RWPE2 (cell line): ENCODE results near the gene SLC12A4.
A peak's percentile ranks its signal among the peaks of the same experiment; 100 is the strongest.

Experiments
- ATAC-seq: fragments of 200-7000 bp; cut with Tn5 transposase; 3 replicates; pipeline ENCODE4 v1.9.1; 2021; ENCODE audit warnings: low read depth
- DNase-seq: peaks from one replicate; pipeline ENCODE4 v3.0.0-alpha.2; 2020; ENCODE audit warnings: low spot score
- H3K27ac ChIP-seq: fragments of 450-650 bp; 2 replicates; pipeline ENCODE4 v1.5.1; 2017; ENCODE audit warnings: mild to moderate bottlenecking; ENCODE audit not compliant: poor library complexity, severe bottlenecking
- H3K27me3 ChIP-seq: fragments of 250-450 bp; sonication (Bioruptor Pico); 2 replicates; pipeline ENCODE4 v1.5.1; 2021; ENCODE audit warnings: mild to moderate bottlenecking, moderate library complexity; ENCODE audit not compliant: insufficient read depth, poor library complexity, severe bottlenecking
- H3K36me3 ChIP-seq: fragments of 250-450 bp; sonication (Bioruptor Pico); 2 replicates; pipeline ENCODE4 v1.5.1; 2020; ENCODE audit warnings: low read depth, mild to moderate bottlenecking, moderate library complexity
- H3K4me1 ChIP-seq: fragments of 250-450 bp; sonication (Bioruptor Pico); 2 replicates; pipeline ENCODE4 v1.5.1; 2021; ENCODE audit warnings: mild to moderate bottlenecking, moderate library complexity; ENCODE audit not compliant: insufficient read depth, poor library complexity, severe bottlenecking
- H3K4me3 ChIP-seq: fragments of 250-450 bp; sonication (Bioruptor Pico); 2 replicates; pipeline ENCODE4 v1.5.1; 2021; ENCODE audit warnings: mild to moderate bottlenecking, moderate library complexity; ENCODE audit not compliant: severe bottlenecking
- H3K9me3 ChIP-seq: fragments of 250-450 bp; sonication (Bioruptor Pico); 2 replicates; pipeline ENCODE4 v1.5.1; 2021; ENCODE audit warnings: mild to moderate bottlenecking, moderate library complexity; ENCODE audit not compliant: severe bottlenecking
- TF ChIP-seq, protein P1 (sequence below): fragments of 450-650 bp; IDR thresholded peaks from one replicate; pipeline ENCODE4 v1.5.1; 2017; ENCODE audit warnings: mild to moderate bottlenecking, moderate library complexity; ENCODE audit not compliant: poor library complexity, severe bottlenecking

Gene SLC12A4

GRCh38 chr16:67928561-67929364 lies 39.7 kb downstream of the SLC12A4 start:
- TF ChIP-seq, protein P1, sequence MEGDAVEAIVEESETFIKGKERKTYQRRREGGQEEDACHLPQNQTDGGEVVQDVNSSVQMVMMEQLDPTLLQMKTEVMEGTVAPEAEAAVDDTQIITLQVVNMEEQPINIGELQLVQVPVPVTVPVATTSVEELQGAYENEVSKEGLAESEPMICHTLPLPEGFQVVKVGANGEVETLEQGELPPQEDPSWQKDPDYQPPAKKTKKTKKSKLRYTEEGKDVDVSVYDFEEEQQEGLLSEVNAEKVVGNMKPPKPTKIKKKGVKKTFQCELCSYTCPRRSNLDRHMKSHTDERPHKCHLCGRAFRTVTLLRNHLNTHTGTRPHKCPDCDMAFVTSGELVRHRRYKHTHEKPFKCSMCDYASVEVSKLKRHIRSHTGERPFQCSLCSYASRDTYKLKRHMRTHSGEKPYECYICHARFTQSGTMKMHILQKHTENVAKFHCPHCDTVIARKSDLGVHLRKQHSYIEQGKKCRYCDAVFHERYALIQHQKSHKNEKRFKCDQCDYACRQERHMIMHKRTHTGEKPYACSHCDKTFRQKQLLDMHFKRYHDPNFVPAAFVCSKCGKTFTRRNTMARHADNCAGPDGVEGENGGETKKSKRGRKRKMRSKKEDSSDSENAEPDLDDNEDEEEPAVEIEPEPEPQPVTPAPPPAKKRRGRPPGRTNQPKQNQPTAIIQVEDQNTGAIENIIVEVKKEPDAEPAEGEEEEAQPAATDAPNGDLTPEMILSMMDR = peak; percentile 93
- DNase-seq (peak; percentile 73), ATAC-seq (peak; percentile 67)
- H3K9me3 ChIP-seq = no peaks in the 10 kb centered on the region
- H3K27me3 ChIP-seq = no peaks in the 10 kb centered on the region
- H3K27ac ChIP-seq = no peak overlapping the region
- peaks cover 4% of the 10 kb centered on the region for H3K4me1 ChIP-seq
- peaks cover 24% of the 10 kb centered on the region for H3K36me3 ChIP-seq
- H3K4me3 ChIP-seq = no peak overlapping the region

DNA sequence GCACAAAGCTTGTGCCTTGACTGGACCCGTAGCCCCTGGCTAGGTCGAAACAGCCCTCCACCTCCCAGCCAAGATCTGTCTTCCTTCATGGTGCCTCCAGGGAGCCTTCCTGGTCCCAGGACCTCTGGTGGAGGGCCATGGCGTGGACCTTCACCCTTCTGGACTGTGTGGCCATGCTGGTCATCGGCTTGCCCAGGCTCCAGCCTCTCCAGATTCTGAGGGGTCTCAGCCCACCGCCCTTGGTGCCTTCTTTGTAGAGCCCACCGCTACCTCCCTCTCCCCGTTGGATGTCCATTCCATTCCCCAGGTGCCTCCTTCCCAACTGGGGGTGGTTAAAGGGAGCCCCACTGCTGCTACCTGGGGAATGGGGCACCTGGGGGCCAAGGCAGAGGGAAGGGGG lies 40.3 kb downstream of the SLC12A4 start:
- Histone ChIP-seq H3K4me3 (no peak overlapping the region), H3K27ac (no peak overlapping the region)

GRCh38 chr16:67927131-67927941 lies 41.1 kb downstream of the SLC12A4 start:
- no peak for ATAC-seq
- no peak overlapping the region for H3K4me3 ChIP-seq
- TF ChIP-seq, protein P1 = no peak
- no peak for DNase-seq
- no peaks in the 10 kb centered on the region for H3K9me3 ChIP-seq
- no peak overlapping the region for H3K27ac ChIP-seq
- peaks cover 4% of the 10 kb centered on the region for H3K4me1 ChIP-seq
- peaks cover 24% of the 10 kb centered on the region for H3K36me3 ChIP-seq
- H3K27me3 ChIP-seq = no peaks in the 10 kb centered on the region

More for the DNA sequence above, 40.3 kb downstream of the SLC12A4 start:
- H3K27me3 ChIP-seq = no peaks in the 10 kb centered on the region
- H3K36me3 ChIP-seq = peaks cover 24% of the 10 kb centered on the region
- peaks cover 4% of the 10 kb centered on the region for H3K4me1 ChIP-seq
- TF ChIP-seq, protein P1 = no peak
- no peak for DNase-seq
- no peak for ATAC-seq
- H3K9me3 ChIP-seq = no peaks in the 10 kb centered on the region

DNA sequence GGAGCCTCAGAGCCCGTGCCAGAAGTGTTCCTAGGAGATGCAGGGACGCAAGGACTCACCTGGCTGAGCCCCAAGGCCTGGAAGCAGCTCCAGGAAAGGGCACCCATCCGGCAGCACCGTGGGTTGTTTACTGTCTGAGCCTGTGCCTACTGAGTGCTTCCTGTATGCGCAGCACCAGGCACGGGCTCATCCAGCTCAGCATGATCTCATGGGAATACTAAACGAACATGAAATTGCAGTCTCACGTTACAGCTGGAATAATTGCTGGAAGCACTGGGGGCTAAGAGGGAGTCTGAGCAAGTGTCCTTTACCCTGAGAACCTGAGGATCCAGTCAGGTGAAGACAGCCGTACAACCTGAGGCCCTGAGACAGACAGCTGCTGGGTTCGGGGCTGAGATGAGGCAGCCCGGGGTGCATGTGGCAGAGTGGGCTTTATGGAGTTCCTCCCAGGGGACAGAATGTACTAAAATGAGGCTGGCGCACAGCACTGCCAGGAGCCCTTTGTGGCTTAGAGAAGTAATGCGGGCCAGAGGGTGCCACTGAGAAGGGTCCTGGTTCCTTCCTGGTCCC lies 42.2 kb downstream of the SLC12A4 start:
- Histone ChIP-seq H3K9me3 (no peaks in the 10 kb centered on the region), H3K4me3 (no peak overlapping the region), H3K27ac (peak overlapping the region; percentile 23), H3K4me1 (peaks cover 4% of the 10 kb centered on the region), H3K36me3 (peaks cover 24% of the 10 kb centered on the region), H3K27me3 (no peaks in the 10 kb centered on the region)
- peak; percentile 76 for DNase-seq
- peak; percentile 66 for ATAC-seq
- TF ChIP-seq, protein P1 = no peak
